RWPE2 (cell line): ENCODE results near the gene KLC1.

Experiments
- ATAC-seq: fragments of 200-7000 bp; cut with Tn5 transposase; 3 replicates; pipeline ENCODE4 v1.9.1; 2021; ENCODE audit warnings: low read depth
- DNase-seq: peaks from one replicate; pipeline ENCODE4 v3.0.0-alpha.2; 2020; ENCODE audit warnings: low spot score
- H3K27ac ChIP-seq: fragments of 450-650 bp; 2 replicates; pipeline ENCODE4 v1.5.1; 2017; ENCODE audit warnings: mild to moderate bottlenecking; ENCODE audit not compliant: poor library complexity, severe bottlenecking
- H3K27me3 ChIP-seq: fragments of 250-450 bp; sonication (Bioruptor Pico); 2 replicates; pipeline ENCODE4 v1.5.1; 2021; ENCODE audit warnings: mild to moderate bottlenecking, moderate library complexity; ENCODE audit not compliant: insufficient read depth, poor library complexity, severe bottlenecking
- H3K36me3 ChIP-seq: fragments of 250-450 bp; sonication (Bioruptor Pico); 2 replicates; pipeline ENCODE4 v1.5.1; 2020; ENCODE audit warnings: low read depth, mild to moderate bottlenecking, moderate library complexity
- H3K4me1 ChIP-seq: fragments of 250-450 bp; sonication (Bioruptor Pico); 2 replicates; pipeline ENCODE4 v1.5.1; 2021; ENCODE audit warnings: mild to moderate bottlenecking, moderate library complexity; ENCODE audit not compliant: insufficient read depth, poor library complexity, severe bottlenecking
- H3K4me3 ChIP-seq: fragments of 250-450 bp; sonication (Bioruptor Pico); 2 replicates; pipeline ENCODE4 v1.5.1; 2021; ENCODE audit warnings: mild to moderate bottlenecking, moderate library complexity; ENCODE audit not compliant: severe bottlenecking
- H3K9me3 ChIP-seq: fragments of 250-450 bp; sonication (Bioruptor Pico); 2 replicates; pipeline ENCODE4 v1.5.1; 2021; ENCODE audit warnings: mild to moderate bottlenecking, moderate library complexity; ENCODE audit not compliant: severe bottlenecking
- TF ChIP-seq, protein P1 (sequence below): fragments of 450-650 bp; IDR thresholded peaks from one replicate; pipeline ENCODE4 v1.5.1; 2017; ENCODE audit warnings: mild to moderate bottlenecking, moderate library complexity; ENCODE audit not compliant: poor library complexity, severe bottlenecking

KLC1 gene

GRCh38 chr14:103616635-103617300 lies 12.2 kb upstream of the KLC1 start:
- no peak for DNase-seq

DNA sequence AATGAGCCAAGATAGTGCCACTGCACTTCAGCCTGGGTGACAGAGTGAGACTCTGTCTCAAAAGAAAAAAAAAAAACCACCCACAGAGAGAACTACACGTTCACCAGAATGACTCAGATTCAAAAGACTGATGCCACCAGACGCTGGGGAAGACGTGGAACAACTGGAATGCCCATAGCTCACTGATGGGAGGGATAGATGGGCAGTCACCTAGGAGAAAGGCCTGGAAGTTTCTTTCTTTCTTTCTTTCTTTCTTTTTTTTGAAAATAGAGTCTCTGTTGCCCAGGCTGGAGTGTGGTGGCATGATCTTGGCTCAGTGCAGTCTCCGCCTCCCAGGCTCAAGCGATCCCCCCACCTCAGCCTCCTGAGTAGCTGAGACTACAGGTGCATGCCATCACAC lies 10.0 kb upstream of the KLC1 start:
- DNase-seq, result no peak

More at GRCh38 chr14:103616635-103617300, 12.2 kb upstream of the KLC1 start:
- H3K27me3 ChIP-seq, result no peaks in the 10 kb centered on the region
- H3K9me3 ChIP-seq, result no peaks in the 10 kb centered on the region
- TF ChIP-seq, protein P1, sequence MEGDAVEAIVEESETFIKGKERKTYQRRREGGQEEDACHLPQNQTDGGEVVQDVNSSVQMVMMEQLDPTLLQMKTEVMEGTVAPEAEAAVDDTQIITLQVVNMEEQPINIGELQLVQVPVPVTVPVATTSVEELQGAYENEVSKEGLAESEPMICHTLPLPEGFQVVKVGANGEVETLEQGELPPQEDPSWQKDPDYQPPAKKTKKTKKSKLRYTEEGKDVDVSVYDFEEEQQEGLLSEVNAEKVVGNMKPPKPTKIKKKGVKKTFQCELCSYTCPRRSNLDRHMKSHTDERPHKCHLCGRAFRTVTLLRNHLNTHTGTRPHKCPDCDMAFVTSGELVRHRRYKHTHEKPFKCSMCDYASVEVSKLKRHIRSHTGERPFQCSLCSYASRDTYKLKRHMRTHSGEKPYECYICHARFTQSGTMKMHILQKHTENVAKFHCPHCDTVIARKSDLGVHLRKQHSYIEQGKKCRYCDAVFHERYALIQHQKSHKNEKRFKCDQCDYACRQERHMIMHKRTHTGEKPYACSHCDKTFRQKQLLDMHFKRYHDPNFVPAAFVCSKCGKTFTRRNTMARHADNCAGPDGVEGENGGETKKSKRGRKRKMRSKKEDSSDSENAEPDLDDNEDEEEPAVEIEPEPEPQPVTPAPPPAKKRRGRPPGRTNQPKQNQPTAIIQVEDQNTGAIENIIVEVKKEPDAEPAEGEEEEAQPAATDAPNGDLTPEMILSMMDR, result no peak
- H3K4me3 ChIP-seq, result no peak overlapping the region
- H3K27ac ChIP-seq, result no peak overlapping the region
- no peak for ATAC-seq
- no peaks in the 10 kb centered on the region for H3K36me3 ChIP-seq
- H3K4me1 ChIP-seq, result no peaks in the 10 kb centered on the region

DNA sequence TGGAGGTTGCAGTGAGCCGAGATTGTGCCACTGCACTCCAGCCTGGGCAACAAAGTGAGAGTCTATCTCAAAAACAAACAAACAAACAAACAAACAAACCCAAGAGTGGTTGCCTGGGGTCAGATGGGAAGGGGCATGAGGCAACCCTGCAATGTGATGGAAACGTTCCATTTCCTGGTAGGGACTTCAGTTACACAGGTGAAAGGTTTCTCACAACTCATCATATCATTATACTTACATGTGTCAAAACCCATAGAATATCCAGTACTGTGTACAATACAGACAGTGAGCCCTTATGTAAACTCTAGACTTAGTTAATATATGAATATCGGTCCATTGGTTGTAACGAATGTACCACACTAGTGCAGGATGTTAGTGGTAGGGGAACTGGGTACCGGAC lies 7.2 kb upstream of the KLC1 start:
- H3K9me3 ChIP-seq, result no peaks in the 10 kb centered on the region
- H3K4me1 ChIP-seq, result peaks cover 15% of the 10 kb centered on the region
- TF ChIP-seq, protein P1, result no peak
- DNase-seq (no peak), ATAC-seq (no peak)
- no peaks in the 10 kb centered on the region for H3K36me3 ChIP-seq
- H3K4me3 ChIP-seq, result no peak overlapping the region
- no peak overlapping the region for H3K27ac ChIP-seq
- no peaks in the 10 kb centered on the region for H3K27me3 ChIP-seq

More for the DNA sequence above, 10.0 kb upstream of the KLC1 start:
- H3K4me1 ChIP-seq, result peaks cover under 1% of the 10 kb centered on the region
- H3K4me3 ChIP-seq, result no peak overlapping the region
- H3K36me3 ChIP-seq, result no peaks in the 10 kb centered on the region
- peak; percentile 56; the same call in 1 of the 3 replicates for ATAC-seq
- H3K27me3 ChIP-seq, result no peaks in the 10 kb centered on the region
- H3K27ac ChIP-seq, result no peak overlapping the region
- TF ChIP-seq, protein P1, result no peak
- no peaks in the 10 kb centered on the region for H3K9me3 ChIP-seq

- Histone ChIP-seq H3K36me3 (no peaks in the 10 kb centered on the region), H3K27ac (no peak overlapping the region), H3K9me3 (no peaks in the 10 kb centered on the region), H3K4me1 (peaks cover 17% of the 10 kb centered on the region), H3K27me3 (no peaks in the 10 kb centered on the region), H3K4me3 (no peak overlapping the region)
- TF ChIP-seq, protein P1, result no peak
- ATAC-seq (no peak), DNase-seq (no peak)
Observed at GRCh38 chr14:103623308-103623707, 5.7 kb upstream of the KLC1 start.

DNA sequence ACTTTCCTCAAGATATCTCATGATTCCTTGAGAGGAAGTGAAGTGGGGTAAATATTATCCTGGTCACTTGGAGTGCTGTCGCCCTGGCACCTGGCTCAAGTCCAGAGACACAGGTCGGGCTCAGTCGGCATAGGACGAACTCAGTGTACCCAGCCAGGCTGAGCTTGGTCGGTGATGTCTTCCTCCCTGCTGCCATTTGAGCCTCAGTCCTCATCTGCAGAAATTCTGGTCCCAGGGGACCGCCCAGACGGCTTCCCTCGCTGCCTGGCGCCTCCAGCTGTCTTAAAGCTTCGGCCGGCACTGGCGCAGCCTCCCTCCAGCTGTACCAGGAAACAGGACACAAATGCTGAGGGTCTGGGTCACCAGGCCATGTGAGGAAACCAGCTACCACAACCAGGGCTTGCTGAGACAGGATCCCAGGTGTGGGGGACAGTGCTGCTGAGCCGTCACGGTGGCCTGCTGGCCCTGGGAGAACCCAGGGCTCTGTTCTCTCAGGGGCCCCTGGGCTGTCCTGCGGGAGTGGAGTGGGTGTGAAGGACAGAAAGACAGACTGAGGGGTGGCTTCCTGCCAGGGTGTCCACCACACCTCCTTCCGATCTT lies 5.0 kb upstream of the KLC1 start:
- H3K27ac ChIP-seq, result peak overlapping the region; percentile 62
- no peaks in the 10 kb centered on the region for H3K27me3 ChIP-seq
- TF ChIP-seq, protein P1, result no peak
- ATAC-seq (no peak), DNase-seq (no peak)
- no peaks in the 10 kb centered on the region for H3K9me3 ChIP-seq
- H3K4me1 ChIP-seq, result peaks cover 17% of the 10 kb centered on the region
- no peaks in the 10 kb centered on the region for H3K36me3 ChIP-seq
- no peak overlapping the region for H3K4me3 ChIP-seq
